DMS 273 (cell line): Measurements from ENCODE around the gene ARHGEF3.

Experiments
- DNase-seq: peaks from one replicate; lab custom pipeline; 2025; ENCODE audit not compliant: unreplicated experiment; lab: John Stamatoyannopoulos, UW

The ARHGEF3 gene

DNA sequence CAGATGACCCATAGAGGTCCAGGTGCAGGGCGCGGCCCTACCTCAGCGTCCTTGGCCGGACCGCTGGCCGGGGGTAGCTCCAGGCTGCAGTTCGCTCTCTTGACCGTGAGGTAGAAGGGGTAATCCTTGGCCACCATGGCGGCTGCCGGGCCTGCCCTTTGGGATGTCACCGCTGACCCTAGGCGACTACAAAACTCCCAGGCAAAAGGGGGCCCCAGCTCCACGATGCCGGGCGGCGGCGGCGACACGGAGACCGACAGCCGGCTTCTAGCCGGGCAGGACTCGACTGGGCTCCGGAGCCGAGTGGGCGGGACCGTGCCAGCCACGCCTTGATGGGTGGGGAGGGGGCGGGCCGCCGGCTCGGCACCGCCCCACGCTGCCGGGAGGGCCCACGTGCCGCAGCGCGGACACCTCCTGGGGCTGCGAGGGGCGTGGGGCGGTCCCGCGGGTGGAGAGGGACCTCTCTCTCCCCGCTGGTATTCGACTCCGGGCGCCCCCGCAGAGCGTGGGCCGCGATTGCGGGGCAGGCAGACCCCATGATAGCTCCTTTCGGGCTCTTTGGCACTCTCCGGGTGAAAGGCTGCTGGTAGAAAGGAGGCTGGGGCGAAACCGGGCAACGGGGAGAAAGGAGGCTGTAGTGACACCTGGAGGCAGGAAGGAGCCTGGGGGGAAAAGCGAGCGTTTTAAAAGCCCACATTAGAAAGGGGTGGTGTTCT lies at the start of gene ARHGEF3:
TSS of gene ARHGEF3 (minus strand) at position 288 of the 716 bp plus-strand sequence. CDS start at position 137, 151 bp downstream.
- peak; percentile 89 for DNase-seq

DNA sequence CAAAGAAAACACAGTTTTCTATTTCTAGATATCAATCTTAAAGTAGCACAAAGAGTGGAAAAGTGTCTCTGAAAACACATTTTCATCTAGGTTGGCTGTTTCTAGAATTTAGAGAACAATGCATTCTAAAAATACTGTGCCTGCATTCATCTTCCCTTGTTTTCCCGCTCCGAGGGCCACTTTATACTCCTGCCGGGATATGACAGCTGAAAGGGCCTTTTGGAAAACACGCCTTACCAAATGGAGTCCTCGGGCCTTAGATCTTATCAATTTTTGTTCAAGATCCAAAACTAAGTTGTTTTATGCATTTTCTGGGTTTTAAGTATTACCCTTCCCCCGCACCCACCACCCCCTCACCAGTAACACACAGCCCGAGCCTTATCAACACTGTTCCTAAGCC lies 47.9 kb upstream of the ARHGEF3 start:
- no peak for DNase-seq

DNA sequence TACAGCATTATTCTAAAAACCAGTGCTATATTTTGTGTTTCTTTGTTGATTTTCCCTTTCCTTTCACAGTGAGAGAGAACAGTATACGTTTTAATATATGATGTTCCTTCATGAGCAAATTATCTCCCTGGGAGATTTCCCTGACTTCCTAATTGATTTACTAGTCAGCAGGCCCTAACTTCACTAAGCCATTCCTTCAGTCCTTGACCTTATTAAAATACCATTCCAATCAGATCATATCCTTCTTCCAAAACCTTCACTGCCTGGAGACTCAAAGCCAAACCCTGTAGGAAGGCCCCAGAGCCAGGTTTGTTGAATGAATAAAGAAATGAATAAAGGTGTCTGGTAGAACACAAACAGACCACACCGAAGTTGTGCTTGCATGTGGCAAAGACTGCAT lies 43.8 kb upstream of the ARHGEF3 start:
- no peak for DNase-seq

DNA sequence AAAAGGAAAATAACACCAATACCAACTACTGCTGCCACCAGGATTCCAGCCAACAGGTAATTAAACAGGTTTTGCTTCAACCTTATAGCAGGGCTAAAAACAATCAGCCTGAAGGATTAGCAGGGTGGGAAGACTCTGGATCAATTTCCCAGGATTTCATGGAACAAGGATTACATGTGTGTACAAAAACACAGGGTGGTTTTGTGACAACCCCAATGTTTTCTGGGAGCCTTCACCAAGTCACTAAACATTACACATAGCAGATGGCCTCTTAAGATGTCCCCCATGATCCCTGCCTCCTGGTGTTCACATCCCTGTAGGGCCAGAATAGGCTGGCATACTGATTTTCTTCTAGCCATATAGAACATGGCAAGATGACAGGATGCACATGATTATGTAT lies 42.8 kb upstream of the ARHGEF3 start:
- peak; percentile 34 for DNase-seq

DNA sequence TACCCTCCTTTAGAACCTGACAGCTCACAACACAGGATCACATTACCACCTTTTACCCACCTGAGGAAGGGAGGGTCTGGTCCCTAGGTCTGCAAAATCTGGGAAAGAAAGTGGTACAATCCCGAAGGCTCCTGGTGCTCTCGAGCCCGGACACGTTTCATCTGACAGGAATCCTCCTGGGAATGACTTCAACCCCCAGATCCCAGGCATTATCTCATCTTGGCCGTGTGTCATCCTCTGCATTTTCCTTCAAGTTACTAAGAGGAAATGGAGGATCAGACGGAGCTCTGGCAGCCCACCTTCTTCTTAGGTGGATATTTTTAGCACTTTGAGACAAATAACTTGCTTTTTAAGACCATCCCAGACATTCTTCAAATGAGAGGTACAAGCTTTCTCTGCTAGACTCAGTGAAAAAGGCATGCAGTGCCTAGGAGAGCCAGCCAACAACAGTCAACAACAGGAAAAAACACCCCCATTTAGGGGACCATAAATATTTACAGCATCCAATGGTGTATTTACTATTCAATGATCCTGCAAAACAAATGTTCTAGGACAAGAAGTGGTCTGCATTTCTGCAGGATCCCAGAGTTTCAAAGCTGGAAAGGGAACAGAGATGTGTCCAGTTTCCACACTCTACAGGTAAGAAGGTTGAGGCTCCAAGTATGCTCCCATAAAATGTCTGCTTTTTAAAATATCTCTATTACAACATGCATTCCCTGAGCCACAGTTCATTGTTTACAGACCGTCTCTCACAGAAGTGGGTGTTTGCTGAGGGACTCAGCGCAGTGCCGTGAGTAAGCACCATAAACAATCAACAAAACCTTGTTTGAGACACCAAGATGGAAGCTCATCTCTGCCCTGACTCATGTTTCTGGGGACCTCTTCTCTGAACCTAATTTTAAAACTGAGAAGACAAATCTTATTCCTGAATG lies 38.3 kb upstream of the ARHGEF3 start:
- peak; percentile 34 for DNase-seq

- peak; percentile 45 for DNase-seq
Measured at GRCh38 chr3:56838448-56838847, 36.7 kb upstream of the ARHGEF3 start.

GRCh38 chr3:56837196-56837955 lies 35.6 kb upstream of the ARHGEF3 start:
- DNase-seq: peak; percentile 5

DNA sequence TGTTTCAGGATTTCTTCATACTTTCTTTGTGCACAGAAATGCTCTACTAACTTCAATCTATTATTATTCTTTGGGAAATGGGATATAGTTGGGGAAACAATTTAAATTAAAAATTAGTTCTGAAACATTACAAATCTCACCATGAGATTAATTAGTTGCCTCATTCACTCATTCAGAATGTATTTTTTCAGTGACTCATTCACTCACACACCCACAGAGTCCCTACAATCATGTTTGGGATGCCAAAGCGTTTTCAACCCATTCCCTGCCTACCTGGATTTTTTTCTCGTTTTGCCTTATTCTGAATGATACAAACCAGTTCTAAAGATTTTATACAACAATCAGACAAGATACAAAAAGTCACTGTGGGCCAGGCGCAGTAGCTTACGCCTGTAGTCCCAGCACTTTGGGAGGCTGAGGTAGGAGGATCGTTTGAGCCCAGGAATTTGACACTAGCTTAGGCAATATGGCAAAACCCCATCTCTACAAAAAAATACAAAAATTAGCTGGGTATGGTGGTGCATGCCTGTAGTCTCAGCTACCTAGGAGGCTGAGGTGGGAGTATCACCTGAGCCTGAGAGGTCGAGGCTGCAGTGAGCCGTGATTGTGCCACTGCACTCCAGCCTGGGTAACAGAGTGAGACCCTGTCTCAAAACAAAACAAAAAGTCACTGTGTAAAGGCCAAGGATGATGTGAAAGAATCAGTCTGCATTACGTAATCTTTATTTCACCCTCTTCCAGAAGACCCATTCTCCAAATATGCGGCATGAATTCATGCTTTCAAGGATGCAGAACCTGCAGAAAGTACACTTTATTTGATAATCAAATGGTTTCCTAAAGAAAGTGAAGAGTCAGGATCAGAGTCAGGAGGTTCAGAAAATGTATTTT lies 34.8 kb upstream of the ARHGEF3 start:
- DNase-seq: no peak

GRCh38 chr3:56835650-56836227 lies 34.0 kb upstream of the ARHGEF3 start:
- no peak for DNase-seq

DNA sequence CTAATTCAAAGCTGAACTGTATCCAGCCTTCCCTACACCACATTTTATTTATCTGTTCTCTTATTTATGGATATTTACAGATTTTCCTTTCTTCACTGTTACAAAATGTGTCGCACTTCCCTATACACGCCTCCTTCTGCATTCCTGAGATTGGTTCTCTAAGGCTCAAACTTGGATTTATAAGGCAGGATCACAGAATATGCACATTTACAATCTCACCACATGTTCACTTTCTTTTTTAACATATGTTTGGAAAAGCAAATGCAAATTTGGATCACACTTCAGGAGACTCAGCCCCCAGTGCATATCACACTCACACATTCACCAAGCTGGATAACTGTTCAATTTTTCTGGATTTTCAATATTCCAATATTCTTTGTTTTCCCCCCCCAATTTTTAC lies 31.8 kb upstream of the ARHGEF3 start:
- DNase-seq: peak; percentile 39

DNA sequence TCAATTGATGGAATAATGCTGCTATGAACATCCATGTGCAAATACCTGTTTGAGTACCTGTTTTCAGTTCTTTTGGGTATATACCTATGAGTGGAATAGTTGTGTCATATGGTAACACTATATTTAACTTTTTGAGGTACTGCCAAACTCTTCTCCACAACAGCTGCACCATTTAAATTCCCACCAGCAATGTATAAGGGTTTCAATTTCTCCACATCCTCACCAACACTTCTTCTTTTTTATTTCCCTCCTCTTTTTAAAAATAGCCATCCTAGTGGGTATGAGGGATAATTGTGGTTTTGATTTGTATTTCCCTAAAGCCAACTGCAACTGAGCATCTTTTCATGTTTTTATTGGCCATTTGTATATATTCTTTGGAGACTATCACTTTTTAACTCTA lies 31.3 kb upstream of the ARHGEF3 start:
- peak; percentile 35 for DNase-seq

DNA sequence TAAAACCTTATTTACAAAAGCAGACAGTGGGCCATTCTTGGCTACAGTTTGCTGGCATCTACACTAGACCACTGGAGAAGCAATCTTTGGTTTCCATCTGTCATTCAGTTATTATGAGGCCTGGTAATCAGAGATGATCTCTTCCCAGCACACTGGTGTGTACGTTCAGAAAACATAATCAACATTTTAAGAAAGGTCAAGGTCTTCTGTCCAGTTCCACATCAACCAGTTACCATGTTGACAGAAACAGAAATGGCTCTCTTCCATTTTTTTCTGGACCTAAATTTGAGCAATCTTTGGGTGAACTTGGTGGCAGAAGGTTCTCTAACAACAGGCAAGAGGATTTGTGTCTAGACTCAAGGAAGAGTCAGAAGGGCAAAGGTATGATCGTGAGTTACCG lies 29.8 kb upstream of the ARHGEF3 start:
- DNase-seq: peak; percentile 14

DNA sequence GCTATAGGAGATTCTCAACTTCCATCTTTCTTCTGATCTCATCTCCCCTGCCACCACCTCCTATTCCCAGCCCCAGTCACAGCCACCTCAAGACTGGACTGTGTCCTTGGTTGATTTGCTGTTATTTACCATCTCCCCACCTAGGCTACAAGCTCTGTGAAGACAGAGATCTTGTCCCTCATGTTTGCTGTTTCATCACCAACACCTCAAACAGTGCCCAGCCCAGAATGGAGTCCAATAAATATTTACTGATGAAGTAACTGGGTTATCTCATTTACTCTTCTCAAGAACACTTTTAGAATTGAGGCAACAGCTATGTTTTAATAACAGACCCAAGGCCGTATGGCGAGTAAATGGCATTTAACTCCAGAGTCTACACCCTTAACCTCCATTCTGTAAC lies 29.1 kb upstream of the ARHGEF3 start:
- no peak for DNase-seq

DNA sequence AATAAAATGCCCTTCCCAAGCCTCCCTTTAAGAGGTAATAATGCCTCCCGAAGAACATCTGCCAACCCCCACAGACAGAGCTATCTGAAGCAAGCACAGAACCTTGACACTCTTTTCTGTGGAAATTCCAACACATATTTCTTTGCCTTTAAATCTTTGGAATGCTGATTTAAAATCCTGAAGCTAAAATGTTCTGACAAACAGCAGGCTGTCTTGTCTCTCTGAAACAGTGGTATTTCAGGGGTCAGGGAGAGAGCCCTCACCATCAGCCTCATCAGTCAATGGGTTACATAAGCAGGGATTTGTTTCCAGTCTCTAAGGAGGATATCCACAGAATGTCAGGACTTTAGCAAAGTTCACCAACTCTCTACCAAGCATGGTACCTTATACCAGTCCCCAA lies 27.8 kb upstream of the ARHGEF3 start:
- DNase-seq: no peak

DNA sequence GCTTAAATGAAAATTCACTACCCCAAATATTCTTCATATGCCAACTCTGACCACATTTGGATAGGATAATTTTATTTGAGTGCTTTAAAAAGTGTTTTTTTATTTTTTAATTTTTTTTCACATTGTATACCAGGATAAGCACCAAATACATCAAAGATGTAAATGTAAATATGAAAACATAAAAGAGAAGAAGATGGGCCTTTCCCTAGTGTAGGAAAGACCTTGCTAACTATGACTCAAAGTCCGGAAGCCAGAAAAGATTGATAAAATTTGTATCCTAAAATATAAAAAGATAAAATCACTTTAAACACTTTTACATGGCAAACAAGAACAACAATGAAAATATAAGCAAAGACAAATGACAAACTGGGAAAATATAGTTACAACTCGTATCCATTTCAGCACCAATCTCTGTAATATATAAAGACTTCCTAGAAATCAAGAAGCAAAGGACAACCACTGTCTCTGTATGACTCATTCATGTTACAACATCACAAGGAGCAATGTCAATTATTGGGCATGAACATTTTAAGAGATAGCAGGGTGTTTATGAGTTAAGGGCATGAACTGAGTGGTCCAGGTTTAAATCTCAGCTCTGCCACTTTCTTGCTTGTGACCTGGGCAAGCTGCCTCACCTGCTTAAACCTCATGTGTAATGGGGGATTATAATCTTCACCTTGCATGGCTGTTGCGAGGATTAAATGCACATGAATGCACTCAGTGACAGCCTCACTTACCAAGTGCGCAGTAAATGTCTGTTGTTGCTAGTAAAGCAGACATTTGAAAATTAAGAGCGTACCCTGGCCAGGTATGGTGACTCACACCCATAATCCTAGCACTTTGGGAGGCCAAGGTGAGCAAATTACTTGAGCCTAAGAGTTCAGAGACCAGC lies 25.3 kb upstream of the ARHGEF3 start:
- DNase-seq: no peak

DNA sequence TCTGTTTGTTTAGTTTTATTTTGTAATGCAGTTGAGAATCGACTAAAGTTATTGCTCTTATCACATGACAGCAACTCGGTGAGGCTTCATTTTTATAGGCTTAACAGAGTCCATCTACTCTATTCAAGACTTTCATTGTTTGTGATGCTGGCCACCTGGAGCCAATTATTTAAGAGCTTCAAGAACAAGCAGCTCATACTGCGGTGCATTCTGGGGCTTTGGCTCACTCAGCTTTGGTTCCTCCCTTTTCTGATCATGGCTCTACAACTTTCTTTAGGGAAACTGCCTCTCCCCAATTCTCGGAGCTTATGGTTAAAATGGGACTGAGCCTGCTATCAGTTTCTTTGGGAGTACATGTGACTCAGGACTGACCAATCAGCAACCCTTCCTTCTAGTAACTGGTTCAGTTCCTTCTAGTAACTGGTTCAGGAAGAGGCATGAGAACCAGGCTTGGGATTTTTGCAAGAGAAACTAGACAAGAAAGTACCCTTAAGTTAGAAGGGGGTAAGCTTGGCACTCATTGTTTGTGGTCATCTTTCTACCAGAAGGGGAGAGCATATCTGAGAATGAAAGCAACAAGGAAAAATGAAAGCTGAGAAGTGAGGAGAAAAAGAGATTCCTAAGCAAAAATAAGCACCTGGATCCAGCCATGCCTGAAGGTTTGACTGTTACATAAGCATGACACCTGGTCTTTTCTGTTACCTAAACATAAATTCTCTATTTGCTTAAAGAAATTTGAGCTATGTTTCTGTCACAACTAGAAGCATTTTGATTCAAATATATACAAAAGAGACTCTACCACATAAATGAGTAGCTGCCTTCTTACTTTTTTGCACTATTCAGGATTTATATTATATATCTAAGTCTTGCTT lies 24.1 kb upstream of the ARHGEF3 start:
- DNase-seq: peak; percentile 5

GRCh38 chr3:56823984-56824703 lies 22.4 kb upstream of the ARHGEF3 start:
- no peak for DNase-seq
